Vagina (tissue), 2 donors: Measurements from ENCODE around the gene RPGRIP1. TPM values are rescaled to one million over a fixed set of nuclear protein-coding genes. Genes with fewer than 3 reads are reported as not detected.
"Not testable (repeated sequence)": the region's sequence is repeated elsewhere in the genome, so short reads cannot be mapped to it uniquely, and the experiment has no call there.

ENCODE experiments used
- DNase-seq, 2 donors: peaks; one replicate each; pipeline ENCODE4 v3.0.0-alpha.2; 2017; ENCODE audit errors: extremely low spot score in 2 of 2
- H3K27ac ChIP-seq: fragments of 200-600 bp; sonication (generic); one replicate; pipeline ENCODE4 v1.5.1; 2019
- H3K27me3 ChIP-seq: fragments of 200-600 bp; sonication (generic); one replicate; pipeline ENCODE4 v1.5.1; 2019
- H3K36me3 ChIP-seq, 2 donors: fragments of 200-600 bp; sonication (generic); one replicate each; pipeline ENCODE4 v1.5.1; 2017 to 2019
- H3K4me1 ChIP-seq: fragments of 200-600 bp; sonication (generic); one replicate; pipeline ENCODE4 v1.5.1; 2019
- H3K4me3 ChIP-seq, 2 donors: fragments of 200-600 bp; sonication (generic); 1 replicate in 1 of 2; 2 replicates in 1 of 2; pipeline ENCODE4 v1.5.1; 2016 to 2019
- H3K9me3 ChIP-seq: fragments of 200-600 bp; sonication (generic); one replicate; pipeline ENCODE4 v1.5.1; 2019
- POLR2A ChIP-seq, 2 donors: fragments of 450-650 bp; IDR thresholded peaks; one replicate each; pipeline ENCODE4 v1.6.1; 2017; ENCODE audit warnings: antibody characterized with exemption in 2 of 2, mild to moderate bottlenecking in 2 of 2, moderate library complexity in 2 of 2
- POLR2AphosphoS5 ChIP-seq, 2 donors: sonication (generic); formaldehyde crosslinking; IDR thresholded peaks; one replicate each; pipeline ENCODE4 v1.9.0; 2017; ENCODE audit warnings: antibody characterized with exemption in 2 of 2, mild to moderate bottlenecking in 2 of 2, low read depth in 1 of 2; ENCODE audit not compliant: insufficient read depth in 1 of 2
- intact Hi-C: fragments of 100-400 bp; cut with DNase I; formaldehyde crosslinking; loops from one replicate; pipeline ENCODE4 v1.15.1; 2023
- total RNA-seq: library from RNA; depleted of rRNA; stranded (reverse); fragments of >200 nt; gene quantifications from one replicate; pipeline ENCODE4 v1.2.3, GENCODE V29; 2016
- TF ChIP-seq, protein P1 (sequence below), 3 experiments: fragments of 450-650 bp in 2 of 3; fragments of 200-600 bp in 1 of 3; sonication (generic) in 1 of 3; IDR thresholded peaks; one replicate each; pipeline ENCODE4 v1.5.1; 2017 to 2019; ENCODE audit warnings: antibody characterized with exemption in 3 of 3, mild to moderate bottlenecking in 2 of 3, moderate library complexity in 2 of 3

RPGRIP1 gene
- total RNA-seq, 1 donor from 2014 or later, result not detected

DNA sequence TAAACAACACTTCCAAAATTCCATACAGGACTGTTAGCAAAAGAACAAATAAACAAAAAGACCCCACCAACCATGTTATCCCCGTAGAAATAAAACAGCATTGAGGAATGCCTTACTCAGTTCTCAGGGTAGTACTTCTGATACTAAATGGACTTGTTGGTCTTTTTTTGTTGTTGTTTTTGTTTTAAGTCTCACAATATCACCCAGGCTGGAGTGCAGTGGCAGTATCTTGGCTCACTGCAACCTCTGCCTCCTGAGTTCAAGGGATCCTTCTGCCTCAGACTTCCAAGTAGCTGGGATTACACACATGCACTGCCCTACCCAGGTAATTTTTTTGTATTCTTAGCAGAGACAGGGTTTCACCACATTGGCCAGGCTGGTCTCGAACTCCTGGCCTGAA, 27.7 kb upstream of the RPGRIP1 start:
- intact Hi-C loops, result no loop called here
- H3K4me1 ChIP-seq, result peaks cover 29% of the 10 kb centered on the region
- TF ChIP-seq, protein P1, sequence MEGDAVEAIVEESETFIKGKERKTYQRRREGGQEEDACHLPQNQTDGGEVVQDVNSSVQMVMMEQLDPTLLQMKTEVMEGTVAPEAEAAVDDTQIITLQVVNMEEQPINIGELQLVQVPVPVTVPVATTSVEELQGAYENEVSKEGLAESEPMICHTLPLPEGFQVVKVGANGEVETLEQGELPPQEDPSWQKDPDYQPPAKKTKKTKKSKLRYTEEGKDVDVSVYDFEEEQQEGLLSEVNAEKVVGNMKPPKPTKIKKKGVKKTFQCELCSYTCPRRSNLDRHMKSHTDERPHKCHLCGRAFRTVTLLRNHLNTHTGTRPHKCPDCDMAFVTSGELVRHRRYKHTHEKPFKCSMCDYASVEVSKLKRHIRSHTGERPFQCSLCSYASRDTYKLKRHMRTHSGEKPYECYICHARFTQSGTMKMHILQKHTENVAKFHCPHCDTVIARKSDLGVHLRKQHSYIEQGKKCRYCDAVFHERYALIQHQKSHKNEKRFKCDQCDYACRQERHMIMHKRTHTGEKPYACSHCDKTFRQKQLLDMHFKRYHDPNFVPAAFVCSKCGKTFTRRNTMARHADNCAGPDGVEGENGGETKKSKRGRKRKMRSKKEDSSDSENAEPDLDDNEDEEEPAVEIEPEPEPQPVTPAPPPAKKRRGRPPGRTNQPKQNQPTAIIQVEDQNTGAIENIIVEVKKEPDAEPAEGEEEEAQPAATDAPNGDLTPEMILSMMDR (IDR thresholded peaks at IDR 0.05), result no peak
- TF ChIP-seq POLR2AphosphoS5 (IDR thresholded peaks at IDR 0.05; ENCODE audit: insufficient read depth in 1 of 2, low read depth in 1 of 2), result no peak
- no peak for TF ChIP-seq POLR2A (IDR thresholded peaks at IDR 0.05)

GRCh38 chr14:21255385-21256101, 24.3 kb upstream of the RPGRIP1 start:
- intact Hi-C loops, result no loop called here
- no peak overlapping the region for H3K27ac ChIP-seq
- H3K4me1 ChIP-seq, result peaks cover 53% of the 10 kb centered on the region
- peaks cover 0 to 20% of the 10 kb centered on the region in 2 donors for H3K36me3 ChIP-seq
- no peaks in the 10 kb centered on the region for H3K9me3 ChIP-seq
- DNase-seq, result no peak
- TF ChIP-seq POLR2AphosphoS5 (IDR thresholded peaks at IDR 0.05; ENCODE audit: insufficient read depth in 1 of 2, low read depth in 1 of 2) (no peak), POLR2A (IDR thresholded peaks at IDR 0.05) (no peak)
- TF ChIP-seq, protein P1 (IDR thresholded peaks at IDR 0.05), result no peak
- no peaks in the 10 kb centered on the region for H3K27me3 ChIP-seq
- H3K4me3 ChIP-seq, result no peak overlapping the region

More for the DNA sequence above, 27.7 kb upstream of the RPGRIP1 start:
- Histone ChIP-seq H3K9me3 (no peaks in the 10 kb centered on the region), H3K36me3 (peaks cover 0 to 25% of the 10 kb centered on the region in 2 donors), H3K27ac (no peak overlapping the region), H3K27me3 (no peaks in the 10 kb centered on the region), H3K4me3 (no peak overlapping the region)
- DNase-seq, result no peak

- Histone ChIP-seq H3K4me1 (peaks cover 56% of the 10 kb centered on the region), H3K36me3 (peaks cover 0 to 16% of the 10 kb centered on the region in 2 donors)
- H3K9me3 ChIP-seq, intact Hi-C loops, H3K27ac ChIP-seq, H3K4me3 ChIP-seq, H3K27me3 ChIP-seq, DNase-seq: not testable (repeated sequence)
Measured at GRCh38 chr14:21256102-21256447, 23.8 kb upstream of the RPGRIP1 start.

DNA sequence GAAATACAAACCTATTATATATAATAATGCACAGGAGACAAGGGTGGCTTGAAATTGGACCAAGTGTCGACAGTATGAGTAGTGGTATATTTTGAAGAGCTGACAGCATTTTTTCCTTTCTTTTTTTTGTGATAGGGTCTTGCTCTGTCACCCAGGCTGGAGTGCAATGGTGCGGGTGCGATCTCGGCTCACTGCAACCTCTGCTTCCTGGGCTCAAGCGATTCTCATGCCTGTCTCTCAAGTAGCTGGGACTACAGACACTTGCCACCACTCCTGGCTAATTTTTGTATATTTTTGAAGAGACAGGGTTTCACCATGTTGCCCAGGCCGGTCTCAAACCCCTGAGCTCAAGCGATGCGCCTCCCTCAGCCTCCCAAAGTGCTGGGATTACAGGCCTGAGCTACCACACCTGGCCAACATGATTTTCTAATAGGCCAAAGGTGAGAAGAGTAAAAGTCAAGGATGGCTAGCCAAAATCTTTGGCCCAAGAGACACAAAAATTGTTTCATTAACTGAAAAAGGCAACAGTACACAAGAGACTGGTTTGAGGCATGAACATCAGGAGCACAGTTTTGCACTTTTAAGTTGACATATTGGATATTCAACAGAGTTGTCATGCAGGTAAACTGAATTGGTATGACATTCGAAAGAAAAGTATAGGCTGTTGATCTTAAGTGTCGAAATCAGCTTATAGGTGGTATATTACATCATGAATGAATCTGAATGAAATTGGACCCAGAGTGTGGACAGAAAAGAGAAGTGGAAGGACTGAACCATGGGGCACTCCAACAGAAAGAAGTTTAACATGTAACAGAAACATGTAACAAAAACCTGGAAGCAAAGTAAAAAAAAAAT, 23.1 kb upstream of the RPGRIP1 start:
- Histone ChIP-seq H3K9me3 (no peaks in the 10 kb centered on the region), H3K4me1 (peaks cover 63% of the 10 kb centered on the region), H3K27ac (no peak overlapping the region), H3K4me3 (no peak overlapping the region), H3K27me3 (no peaks in the 10 kb centered on the region), H3K36me3 (peaks cover 0 to 16% of the 10 kb centered on the region in 2 donors)
- TF ChIP-seq, protein P1 (IDR thresholded peaks at IDR 0.05), result no peak
- TF ChIP-seq POLR2A (IDR thresholded peaks at IDR 0.05) (no peak), POLR2AphosphoS5 (IDR thresholded peaks at IDR 0.05; ENCODE audit: insufficient read depth in 1 of 2, low read depth in 1 of 2) (no peak)
- DNase-seq, result no peak
- intact Hi-C loops, result no loop called here

DNA sequence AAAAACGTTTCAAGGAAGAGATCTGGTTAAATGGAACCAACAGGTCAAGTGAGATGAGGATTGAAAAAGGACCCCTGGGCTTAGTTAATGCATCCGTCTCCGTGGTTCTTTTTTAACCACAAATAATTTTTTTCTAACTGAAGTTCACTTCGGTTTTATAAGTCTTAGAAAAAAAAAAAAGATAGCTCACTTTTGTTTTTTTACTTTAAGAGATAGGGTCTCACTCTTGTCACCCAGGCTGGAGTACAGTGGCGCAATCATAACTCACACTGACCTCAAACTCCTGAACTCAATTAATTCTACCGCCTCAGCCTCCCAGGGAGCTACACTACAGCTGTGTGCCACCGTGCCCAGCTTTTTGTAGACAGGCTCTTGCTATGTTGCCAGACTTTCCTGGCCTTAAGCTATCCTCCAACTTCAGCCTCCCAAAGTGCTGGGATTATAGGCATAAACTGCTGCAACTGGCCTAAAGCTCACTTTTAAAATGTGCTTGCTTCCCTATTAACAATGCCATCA, 22.4 kb upstream of the RPGRIP1 start:
- Histone ChIP-seq H3K9me3 (no peaks in the 10 kb centered on the region), H3K4me3 (no peak overlapping the region), H3K27ac (no peak overlapping the region), H3K27me3 (no peaks in the 10 kb centered on the region), H3K4me1 (peaks cover 64% of the 10 kb centered on the region), H3K36me3 (peaks cover 0 to 22% of the 10 kb centered on the region in 2 donors)
- DNase-seq, result no peak
- intact Hi-C loops, result no loop called here
- TF ChIP-seq POLR2A (IDR thresholded peaks at IDR 0.05) (no peak), POLR2AphosphoS5 (IDR thresholded peaks at IDR 0.05; ENCODE audit: insufficient read depth in 1 of 2, low read depth in 1 of 2) (no peak)
- TF ChIP-seq, protein P1 (IDR thresholded peaks at IDR 0.05), result no peak
